PC-3 (cell line): ENCODE data around the gene METTL24. TPM values are rescaled to one million over a fixed set of nuclear protein-coding genes. Genes with fewer than 3 reads are reported as not detected.

Experiments used
- ATAC-seq: fragments of 200-7000 bp; cut with Tn5 transposase; 2 replicates; pipeline ENCODE4 v1.9.1; 2020; ENCODE audit warnings: mild to moderate bottlenecking, moderate library complexity
- BruUV-seq: library from RNA; stranded (reverse); fragments of 400-500 nt; replicated peaks from 2 replicates; lab custom pipeline; 2021; lab: Mats Ljungman, UMichigan
- CTCF ChIA-PET: fragments of 300-600 bp; sonication (Branson Sonifier 250); formaldehyde crosslinking; loops from one replicate; lab custom pipeline; 2022; ENCODE audit warnings: antibody characterized with exemption; lab: Charles Lee
- POLR2A ChIA-PET: fragments of 300-600 bp; sonication (Branson Sonifier 250); formaldehyde crosslinking; loops from one replicate; lab custom pipeline; 2022; ENCODE audit warnings: antibody characterized with exemption; ENCODE audit not compliant: unreplicated experiment; lab: Charles Lee
- DNase-seq: peaks from one replicate; pipeline ENCODE4 v3.0.0-alpha.2; 2015
- H2AFZ ChIP-seq: fragments of 300-600 bp; sonication (generic); 2 replicates; pipeline ENCODE4 v1.6.0; 2016; ENCODE audit warnings: antibody characterized with exemption, low read length
- H3F3A ChIP-seq: fragments of 300-600 bp; sonication (generic); one replicate; pipeline ENCODE4 v1.6.0; 2017; ENCODE audit warnings: antibody characterized with exemption, low read length, control low read depth, mild to moderate bottlenecking; ENCODE audit not compliant: unreplicated experiment
- H3K27ac ChIP-seq: fragments of 300-600 bp; sonication (generic); 2 replicates; pipeline ENCODE4 v1.5.1; 2016; ENCODE audit warnings: mild to moderate bottlenecking, low read length
- H3K27me3 ChIP-seq: fragments of 300-600 bp; sonication (generic); 2 replicates; pipeline ENCODE4 v1.6.1; 2016; ENCODE audit warnings: low read length, mixed read lengths
- H3K36me3 ChIP-seq: fragments of 300-600 bp; sonication (generic); 2 replicates; pipeline ENCODE4 v1.6.1; 2016; ENCODE audit warnings: low read depth, mixed run types, low read length, mixed read lengths
- H3K4me1 ChIP-seq: fragments of 300-600 bp; sonication (generic); 2 replicates; pipeline ENCODE4 v1.5.1; 2016; ENCODE audit warnings: low read length; ENCODE audit not compliant: insufficient read depth
- H3K4me2 ChIP-seq: fragments of 300-600 bp; sonication (generic); 2 replicates; pipeline ENCODE4 v1.6.0; 2016; ENCODE audit warnings: low read length
- H3K4me3 ChIP-seq: fragments of 300-600 bp; sonication (generic); 2 replicates; pipeline ENCODE4 v1.5.1; 2016; ENCODE audit warnings: mild to moderate bottlenecking, low read length, mixed read lengths
- H3K79me2 ChIP-seq: fragments of 300-600 bp; sonication (generic); 2 replicates; pipeline ENCODE4 v1.6.1; 2017; ENCODE audit warnings: low read length, mixed read lengths
- H3K9ac ChIP-seq: fragments of 300-600 bp; sonication (generic); 2 replicates; pipeline ENCODE4 v1.6.0; 2016; ENCODE audit warnings: mild to moderate bottlenecking, low read length
- H3K9me2 ChIP-seq: fragments of 300-600 bp; sonication (generic); replicated peaks from 2 replicates; pipeline ENCODE4 v1.6.1; 2016; ENCODE audit warnings: mixed run types, low read length, mixed read lengths
- H3K9me3 ChIP-seq: fragments of 300-600 bp; sonication (generic); 2 replicates; pipeline ENCODE4 v1.6.1; 2016; ENCODE audit warnings: low read length, mixed read lengths
- H4K20me1 ChIP-seq: fragments of 300-600 bp; sonication (generic); 2 replicates; pipeline ENCODE4 v1.6.1; 2016; ENCODE audit warnings: low read length, mixed read lengths
- EZH2 ChIP-seq: fragments of 300-600 bp; sonication (generic); IDR thresholded peaks from one replicate; pipeline ENCODE4 v1.6.1; 2017; ENCODE audit warnings: antibody characterized with exemption, mild to moderate bottlenecking, low read length; ENCODE audit not compliant: unreplicated experiment
- EZH2phosphoT487 ChIP-seq: fragments of 300-600 bp; sonication (generic); IDR thresholded peaks from 2 replicates; pipeline ENCODE4 v1.6.1; 2018; ENCODE audit warnings: mild to moderate bottlenecking, antibody characterized with exemption, low read length, borderline replicate concordance
- intact Hi-C: fragments of 100-400 bp; cut with micrococcal nuclease; formaldehyde crosslinking; loops from 2 replicates; pipeline ENCODE4 v1.9.0; 2023
- total RNA-seq: library from RNA; depleted of rRNA; stranded (reverse); fragments of >200 nt; gene quantifications from 2 replicates; pipeline ENCODE4 v1.2.3, GENCODE V29; 2014
- TF ChIP-seq, protein P1 (sequence below): fragments of 300-600 bp; sonication (generic); conservative IDR thresholded peaks from 2 replicates; pipeline ENCODE4 v1.5.1; 2017; ENCODE audit warnings: antibody characterized with exemption, low read depth, mild to moderate bottlenecking, low read length

METTL24 gene
- total RNA-seq, 1 experiment from 2014 or later = not detected

DNA sequence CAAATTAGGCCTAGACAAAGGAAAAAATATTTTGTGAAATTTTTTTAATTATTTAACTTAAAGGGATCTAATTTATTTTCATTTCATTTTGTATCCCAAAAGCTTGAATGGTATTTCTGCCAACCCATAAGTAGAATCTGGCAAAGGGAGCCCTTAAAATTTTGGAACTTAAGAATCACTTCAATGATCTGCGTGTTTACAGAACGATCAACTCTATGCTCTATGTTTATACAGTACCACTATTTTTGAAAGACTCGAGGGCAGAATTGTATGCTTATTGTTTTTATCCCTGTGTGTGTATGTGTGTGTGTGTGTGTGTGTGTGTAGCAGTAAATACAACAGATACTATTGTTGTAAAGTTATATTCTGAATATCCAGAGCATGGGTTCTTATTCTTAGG lies 39.2 kb downstream of the METTL24 start:
- no TSS peak for BruUV-seq
- DNase-seq = no peak
- Histone ChIP-seq H3K9me3 (no peaks in the 10 kb centered on the region), H3F3A (no peaks in the 10 kb centered on the region), H3K27ac (no peak overlapping the region), H3K4me3 (no peak overlapping the region), H3K9me2 (no peaks in the 10 kb centered on the region), H4K20me1 (no peaks in the 10 kb centered on the region), H3K79me2 (no peaks in the 10 kb centered on the region), H3K4me1 (no peaks in the 10 kb centered on the region), H3K27me3 (peaks cover 7% of the 10 kb centered on the region), H3K9ac (no peak overlapping the region), H3K36me3 (no peaks in the 10 kb centered on the region), H2AFZ (no peak overlapping the region), H3K4me2 (no peak overlapping the region)
- intact Hi-C loops = no loop called here
- ATAC-seq = no peak
- no peak for TF ChIP-seq EZH2
- TF ChIP-seq, protein P1, sequence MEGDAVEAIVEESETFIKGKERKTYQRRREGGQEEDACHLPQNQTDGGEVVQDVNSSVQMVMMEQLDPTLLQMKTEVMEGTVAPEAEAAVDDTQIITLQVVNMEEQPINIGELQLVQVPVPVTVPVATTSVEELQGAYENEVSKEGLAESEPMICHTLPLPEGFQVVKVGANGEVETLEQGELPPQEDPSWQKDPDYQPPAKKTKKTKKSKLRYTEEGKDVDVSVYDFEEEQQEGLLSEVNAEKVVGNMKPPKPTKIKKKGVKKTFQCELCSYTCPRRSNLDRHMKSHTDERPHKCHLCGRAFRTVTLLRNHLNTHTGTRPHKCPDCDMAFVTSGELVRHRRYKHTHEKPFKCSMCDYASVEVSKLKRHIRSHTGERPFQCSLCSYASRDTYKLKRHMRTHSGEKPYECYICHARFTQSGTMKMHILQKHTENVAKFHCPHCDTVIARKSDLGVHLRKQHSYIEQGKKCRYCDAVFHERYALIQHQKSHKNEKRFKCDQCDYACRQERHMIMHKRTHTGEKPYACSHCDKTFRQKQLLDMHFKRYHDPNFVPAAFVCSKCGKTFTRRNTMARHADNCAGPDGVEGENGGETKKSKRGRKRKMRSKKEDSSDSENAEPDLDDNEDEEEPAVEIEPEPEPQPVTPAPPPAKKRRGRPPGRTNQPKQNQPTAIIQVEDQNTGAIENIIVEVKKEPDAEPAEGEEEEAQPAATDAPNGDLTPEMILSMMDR = no peak
- TF ChIP-seq EZH2phosphoT487 = no peak
- CTCF ChIA-PET = no interaction called here
- POLR2A ChIA-PET = no interaction called here

DNA sequence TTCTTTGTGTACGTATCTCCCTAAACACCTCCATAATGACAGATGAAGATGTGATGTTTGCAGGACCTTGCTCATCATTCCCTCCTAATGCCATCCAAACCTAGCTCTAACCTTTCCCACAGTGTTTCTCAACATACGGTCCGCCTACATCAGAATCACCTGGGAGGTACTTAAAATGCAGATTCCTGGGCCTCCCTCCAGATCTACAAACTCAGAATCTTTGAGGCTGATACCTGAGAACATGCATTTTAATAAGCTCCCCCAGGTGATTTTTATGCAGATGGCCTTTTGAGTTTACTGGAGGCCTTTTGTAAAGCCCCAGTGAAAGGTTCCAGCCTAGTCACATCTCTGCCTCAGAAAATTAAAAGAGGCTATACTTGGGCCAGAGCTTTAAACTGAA lies 40.5 kb downstream of the METTL24 start:
- intact Hi-C loops = no loop called here
- Histone ChIP-seq H3K27me3 (peaks cover 8% of the 10 kb centered on the region), H3K4me2 (no peak overlapping the region), H3K27ac (no peak overlapping the region), H2AFZ (no peak overlapping the region), H3K9me3 (no peaks in the 10 kb centered on the region), H3F3A (no peaks in the 10 kb centered on the region), H3K36me3 (no peaks in the 10 kb centered on the region), H3K79me2 (no peaks in the 10 kb centered on the region), H3K9ac (no peak overlapping the region), H3K4me3 (no peak overlapping the region), H3K9me2 (no peaks in the 10 kb centered on the region), H3K4me1 (no peaks in the 10 kb centered on the region), H4K20me1 (no peaks in the 10 kb centered on the region)
- ATAC-seq (no peak), DNase-seq (no peak)
- ChIA-PET CTCF (no interaction called here), POLR2A (no interaction called here)
- TF ChIP-seq, protein P1 = no peak
- no peak for TF ChIP-seq EZH2
- TF ChIP-seq EZH2phosphoT487 = no peak
- no TSS peak for BruUV-seq

DNA sequence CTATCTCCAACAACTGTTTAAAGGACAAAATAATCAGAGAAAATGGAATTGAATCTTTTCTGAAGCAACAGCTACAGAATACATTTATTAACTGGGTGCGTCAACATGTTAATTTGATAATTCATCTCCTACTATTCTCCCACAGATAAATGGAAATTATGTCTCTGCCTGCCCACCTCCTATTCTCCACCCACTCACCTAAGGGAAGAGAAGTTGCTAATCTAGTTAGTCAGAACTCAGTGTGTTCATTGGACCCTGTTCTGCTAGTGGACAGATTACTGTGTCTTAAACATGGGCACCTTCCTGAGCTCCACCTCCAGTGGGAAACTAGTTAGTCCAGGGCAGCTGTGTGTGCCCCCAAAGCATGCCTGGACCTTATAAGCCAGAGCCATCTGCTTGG lies 41.0 kb downstream of the METTL24 start:
- peaks cover 8% of the 10 kb centered on the region for H3K27me3 ChIP-seq
- DNase-seq (no peak), ATAC-seq (no peak)
- no peak for TF ChIP-seq EZH2phosphoT487
- TF ChIP-seq EZH2 = no peak
- TF ChIP-seq, protein P1 = no peak
- H3K4me3 ChIP-seq = no peak overlapping the region
- no peak overlapping the region for H3K9ac ChIP-seq
- no peaks in the 10 kb centered on the region for H3K79me2 ChIP-seq
- intact Hi-C loops = no loop called here
- no peak overlapping the region for H3K4me2 ChIP-seq
- no peaks in the 10 kb centered on the region for H3K36me3 ChIP-seq
- ChIA-PET CTCF (no interaction called here), POLR2A (no interaction called here)
- H3F3A ChIP-seq = no peaks in the 10 kb centered on the region
- H3K9me2 ChIP-seq = no peaks in the 10 kb centered on the region
- no peak overlapping the region for H3K27ac ChIP-seq
- no peaks in the 10 kb centered on the region for H3K4me1 ChIP-seq
- no peaks in the 10 kb centered on the region for H4K20me1 ChIP-seq
- BruUV-seq = no TSS peak
- H2AFZ ChIP-seq = no peak overlapping the region
- no peaks in the 10 kb centered on the region for H3K9me3 ChIP-seq
